BE2C (cell line): Measurements from ENCODE around the gene SMAD3.

Experiments used
- DNase-seq: peaks from one replicate; pipeline ENCODE4 v3.0.0-alpha.2; 2020
- H3K27me3 ChIP-seq: fragments of 250-450 bp; sonication (Bioruptor Pico); 2 replicates; pipeline ENCODE4 v1.5.1; 2020; ENCODE audit warnings: mild to moderate bottlenecking
- H3K36me3 ChIP-seq: fragments of 250-450 bp; sonication (Bioruptor Pico); 2 replicates; pipeline ENCODE4 v1.5.1; 2020; ENCODE audit warnings: mild to moderate bottlenecking
- H3K4me1 ChIP-seq: fragments of 250-450 bp; sonication (Bioruptor Pico); 2 replicates; pipeline ENCODE4 v1.5.1; 2020
- H3K4me3 ChIP-seq: 2 replicates; pipeline ENCODE4 v1.5.1; 2011; ENCODE audit warnings: low read depth, low read length
- H3K9me3 ChIP-seq: fragments of 250-450 bp; sonication (Bioruptor Pico); 2 replicates; pipeline ENCODE4 v1.5.1; 2020
- TF ChIP-seq, protein P1 (sequence below): IDR thresholded peaks from 2 replicates; pipeline ENCODE4 v1.5.1; 2012; ENCODE audit warnings: mild to moderate bottlenecking, low read depth, low read length

Gene SMAD3

DNA sequence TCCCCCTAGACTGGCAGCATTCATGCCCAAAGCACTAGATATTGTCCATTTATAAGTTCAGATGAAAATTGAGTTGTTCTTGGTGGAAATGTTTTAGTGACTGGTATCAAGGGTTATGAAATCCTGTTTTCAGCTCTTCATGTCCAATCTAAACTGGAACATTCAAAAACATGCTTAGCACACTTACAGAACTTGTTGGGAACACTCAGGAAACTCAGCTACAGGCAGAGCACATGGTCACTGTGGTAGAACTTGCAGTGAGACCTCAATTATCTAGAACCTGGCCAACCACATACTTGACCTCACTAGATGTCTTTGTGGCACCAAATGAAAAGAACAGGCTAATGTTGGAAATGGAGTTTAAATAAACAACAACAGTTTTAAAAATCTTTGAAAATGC is 88.8 kb downstream of the SMAD3 start:
- DNase-seq = no peak
- Histone ChIP-seq H3K4me3 (no peak overlapping the region), H3K27me3 (no peaks in the 10 kb centered on the region), H3K4me1 (no peaks in the 10 kb centered on the region), H3K36me3 (no peaks in the 10 kb centered on the region), H3K9me3 (no peaks in the 10 kb centered on the region)
- TF ChIP-seq, protein P1, sequence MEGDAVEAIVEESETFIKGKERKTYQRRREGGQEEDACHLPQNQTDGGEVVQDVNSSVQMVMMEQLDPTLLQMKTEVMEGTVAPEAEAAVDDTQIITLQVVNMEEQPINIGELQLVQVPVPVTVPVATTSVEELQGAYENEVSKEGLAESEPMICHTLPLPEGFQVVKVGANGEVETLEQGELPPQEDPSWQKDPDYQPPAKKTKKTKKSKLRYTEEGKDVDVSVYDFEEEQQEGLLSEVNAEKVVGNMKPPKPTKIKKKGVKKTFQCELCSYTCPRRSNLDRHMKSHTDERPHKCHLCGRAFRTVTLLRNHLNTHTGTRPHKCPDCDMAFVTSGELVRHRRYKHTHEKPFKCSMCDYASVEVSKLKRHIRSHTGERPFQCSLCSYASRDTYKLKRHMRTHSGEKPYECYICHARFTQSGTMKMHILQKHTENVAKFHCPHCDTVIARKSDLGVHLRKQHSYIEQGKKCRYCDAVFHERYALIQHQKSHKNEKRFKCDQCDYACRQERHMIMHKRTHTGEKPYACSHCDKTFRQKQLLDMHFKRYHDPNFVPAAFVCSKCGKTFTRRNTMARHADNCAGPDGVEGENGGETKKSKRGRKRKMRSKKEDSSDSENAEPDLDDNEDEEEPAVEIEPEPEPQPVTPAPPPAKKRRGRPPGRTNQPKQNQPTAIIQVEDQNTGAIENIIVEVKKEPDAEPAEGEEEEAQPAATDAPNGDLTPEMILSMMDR = no peak

GRCh38 chr15:67156426-67156825 is 91.0 kb downstream of the SMAD3 start:
- Histone ChIP-seq H3K4me3 (no peak overlapping the region), H3K36me3 (no peaks in the 10 kb centered on the region), H3K27me3 (no peaks in the 10 kb centered on the region), H3K9me3 (no peaks in the 10 kb centered on the region), H3K4me1 (no peaks in the 10 kb centered on the region)
- TF ChIP-seq, protein P1 = no peak
- DNase-seq = no peak

DNA sequence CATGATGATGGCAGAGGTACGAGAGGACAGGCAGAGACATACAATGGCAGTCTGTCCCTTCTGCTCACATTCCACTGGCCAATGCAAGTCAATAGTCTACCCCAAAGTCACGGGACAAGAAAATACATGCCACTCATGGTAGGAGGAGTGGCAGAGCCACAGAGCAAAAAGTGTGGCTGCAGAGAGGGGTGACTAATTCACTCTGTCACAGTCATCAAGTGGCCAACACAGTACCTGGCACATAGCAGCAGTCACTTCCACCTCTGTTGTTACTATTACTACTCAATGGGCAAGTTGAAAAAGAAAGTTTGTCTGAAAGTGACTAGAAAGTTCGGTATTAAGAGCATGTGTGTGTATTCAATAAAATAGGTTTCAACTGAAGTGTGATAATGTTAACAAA is 91.4 kb downstream of the SMAD3 start:
- TF ChIP-seq, protein P1 = no peak
- DNase-seq = no peak
- Histone ChIP-seq H3K4me3 (no peak overlapping the region), H3K36me3 (no peaks in the 10 kb centered on the region), H3K27me3 (no peaks in the 10 kb centered on the region), H3K9me3 (no peaks in the 10 kb centered on the region; the same call in 1 of the 2 replicates), H3K4me1 (no peaks in the 10 kb centered on the region)

DNA sequence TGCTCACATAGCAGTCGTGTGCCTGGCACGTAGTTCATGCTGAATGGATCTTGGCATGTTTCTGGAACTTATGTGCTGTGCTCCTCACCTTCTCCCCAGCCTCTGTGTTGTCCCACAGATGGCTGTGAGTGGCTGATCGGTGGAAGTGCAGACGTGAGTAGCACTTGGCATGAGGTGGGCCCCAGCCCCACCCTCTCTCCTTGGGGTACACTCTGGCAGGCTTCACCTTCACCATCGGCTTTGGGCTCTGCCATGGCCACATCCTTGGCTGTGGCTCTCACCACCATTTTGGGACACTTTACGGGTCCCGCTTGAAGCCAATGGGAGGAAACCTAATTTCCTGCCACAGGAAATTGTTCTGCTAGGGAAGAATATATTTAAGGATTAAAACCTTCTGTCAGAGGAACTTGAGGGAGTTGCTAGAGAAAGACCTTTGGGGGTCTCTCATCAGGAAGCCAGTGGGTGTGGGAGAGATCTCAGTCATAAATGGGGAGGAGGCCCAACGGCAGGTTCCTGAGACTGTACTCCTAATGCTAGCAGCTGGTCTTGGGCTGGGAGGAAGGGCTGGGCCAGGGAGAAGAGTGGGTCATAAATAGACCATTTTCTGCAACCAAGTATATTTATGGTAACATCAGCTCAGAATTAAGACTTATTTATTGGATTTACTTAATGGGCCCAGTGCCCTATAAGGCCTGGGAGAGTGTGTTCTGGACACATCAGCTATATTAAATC is 92.3 kb downstream of the SMAD3 start:
- H3K9me3 ChIP-seq = no peaks in the 10 kb centered on the region; the same call in 1 of the 2 replicates
- no peaks in the 10 kb centered on the region for H3K27me3 ChIP-seq
- TF ChIP-seq, protein P1 = no peak
- no peak overlapping the region for H3K4me3 ChIP-seq
- H3K36me3 ChIP-seq = no peaks in the 10 kb centered on the region
- DNase-seq = no peak
- no peaks in the 10 kb centered on the region for H3K4me1 ChIP-seq

- H3K4me3 ChIP-seq = no peak overlapping the region
- H3K9me3 ChIP-seq = no peaks in the 10 kb centered on the region; the same call in 1 of the 2 replicates
- TF ChIP-seq, protein P1 = no peak
- no peak for DNase-seq
- H3K4me1 ChIP-seq = no peaks in the 10 kb centered on the region
- no peaks in the 10 kb centered on the region for H3K27me3 ChIP-seq
- H3K36me3 ChIP-seq = no peaks in the 10 kb centered on the region
Observed at GRCh38 chr15:67158367-67158766, 93.0 kb downstream of the SMAD3 start.

GRCh38 chr15:67161412-67161811 is 96.0 kb downstream of the SMAD3 start:
- Histone ChIP-seq H3K4me1 (no peaks in the 10 kb centered on the region), H3K36me3 (no peaks in the 10 kb centered on the region), H3K4me3 (no peak overlapping the region), H3K27me3 (no peaks in the 10 kb centered on the region), H3K9me3 (no peaks in the 10 kb centered on the region; the same call in 1 of the 2 replicates)
- no peak for DNase-seq
- TF ChIP-seq, protein P1 = no peak
